GM19372 (cell line): ENCODE results near the gene B3GALNT2.
"Not testable (repeated sequence)": the region's sequence is repeated elsewhere in the genome, so short reads cannot be mapped to it uniquely, and the experiment has no call there.

ENCODE experiments used
- ATAC-seq: cut with Tn5 transposase; IDR thresholded peaks from one replicate; pipeline ENCODE4 v1.9.1; 2021; ENCODE audit warnings: mild to moderate bottlenecking, low read depth, moderate library complexity; ENCODE audit not compliant: unreplicated experiment

Gene B3GALNT2

GRCh38 chr1:235504122-235504493 lies at the start of gene B3GALNT2:
B3GALNT2 (minus strand) TSS chr1:235504452; CDS start chr1:235504252, 200 bp downstream.
- peak; percentile 39 for ATAC-seq

DNA sequence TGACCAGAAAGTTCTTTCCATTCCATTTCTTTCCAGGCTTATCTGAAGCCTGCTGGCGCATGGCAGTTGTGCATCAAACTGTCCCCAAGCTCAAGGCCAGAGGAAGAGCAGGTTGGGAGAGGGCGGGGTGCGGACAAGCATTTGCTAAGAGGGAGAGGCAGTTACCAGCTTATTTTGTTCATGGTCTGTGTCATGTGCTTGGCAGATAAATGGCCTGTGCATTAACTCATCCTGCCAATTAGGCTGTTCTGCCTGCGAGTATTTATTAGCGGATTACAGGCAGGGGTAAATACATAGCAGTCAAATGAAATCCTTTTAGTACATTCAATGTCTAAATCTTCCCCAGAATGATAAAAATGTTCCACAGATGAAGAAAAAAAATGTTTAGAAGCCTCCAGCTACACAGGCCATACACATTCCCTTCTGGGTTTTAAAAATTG lies 48.9 kb upstream of the B3GALNT2 start:
- ATAC-seq = no peak

GRCh38 chr1:235552146-235552716 lies 48.0 kb upstream of the B3GALNT2 start:
- no peak for ATAC-seq

GRCh38 chr1:235549351-235550139 lies 45.3 kb upstream of the B3GALNT2 start:
- ATAC-seq = no peak

DNA sequence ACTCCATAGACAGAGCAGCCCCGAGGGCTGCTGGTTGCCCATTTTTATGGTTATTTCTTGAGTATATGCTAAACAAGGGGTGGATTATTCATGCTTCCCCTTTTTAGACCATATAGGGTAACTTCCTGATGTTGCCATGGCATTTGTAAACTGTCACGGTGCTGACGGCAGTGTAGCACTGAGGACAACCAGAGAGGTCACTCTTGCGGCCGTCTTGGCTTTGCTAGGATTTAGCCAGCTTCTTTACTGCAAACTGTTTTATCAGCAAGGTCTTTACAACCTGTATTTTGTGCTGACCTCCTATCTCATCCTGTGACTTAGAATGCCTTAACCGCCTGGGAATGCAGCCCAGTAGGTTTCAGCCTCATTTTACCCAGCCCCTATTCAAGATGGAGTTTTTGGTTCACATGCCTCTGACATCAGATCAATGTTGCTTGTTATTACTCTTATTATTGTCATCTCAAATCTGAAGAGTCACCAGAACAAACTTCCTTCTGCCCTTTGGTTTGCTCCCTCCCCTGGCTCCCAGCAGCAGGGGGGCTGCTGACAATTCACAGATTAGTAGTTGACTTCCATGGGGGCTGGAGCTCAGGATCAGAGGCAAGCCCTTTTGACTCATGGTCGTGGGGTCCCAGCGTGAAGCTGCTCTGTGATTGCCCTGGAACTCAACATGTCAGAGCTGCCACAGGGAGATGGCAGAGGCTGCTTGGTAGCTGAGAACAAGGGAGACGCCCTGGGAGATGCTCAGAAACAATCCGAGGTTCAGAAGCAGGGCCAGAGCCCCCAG lies 42.3 kb upstream of the B3GALNT2 start:
- ATAC-seq = not testable (repeated sequence)

GRCh38 chr1:235545292-235545930 lies 41.2 kb upstream of the B3GALNT2 start:
- ATAC-seq = no peak

GRCh38 chr1:235542845-235543244 lies 38.6 kb upstream of the B3GALNT2 start:
- ATAC-seq = not testable (repeated sequence)

- ATAC-seq = no peak
Observed at GRCh38 chr1:235533476-235534168, 29.4 kb upstream of the B3GALNT2 start.

- ATAC-seq = no peak
Observed at GRCh38 chr1:235532360-235532759, 28.1 kb upstream of the B3GALNT2 start.

GRCh38 chr1:235527196-235527814 lies 23.1 kb upstream of the B3GALNT2 start:
- ATAC-seq = no peak

- no peak for ATAC-seq
Observed at GRCh38 chr1:235525314-235525713, 21.1 kb upstream of the B3GALNT2 start.

GRCh38 chr1:235516862-235517446 lies 12.7 kb upstream of the B3GALNT2 start:
- ATAC-seq = no peak

DNA sequence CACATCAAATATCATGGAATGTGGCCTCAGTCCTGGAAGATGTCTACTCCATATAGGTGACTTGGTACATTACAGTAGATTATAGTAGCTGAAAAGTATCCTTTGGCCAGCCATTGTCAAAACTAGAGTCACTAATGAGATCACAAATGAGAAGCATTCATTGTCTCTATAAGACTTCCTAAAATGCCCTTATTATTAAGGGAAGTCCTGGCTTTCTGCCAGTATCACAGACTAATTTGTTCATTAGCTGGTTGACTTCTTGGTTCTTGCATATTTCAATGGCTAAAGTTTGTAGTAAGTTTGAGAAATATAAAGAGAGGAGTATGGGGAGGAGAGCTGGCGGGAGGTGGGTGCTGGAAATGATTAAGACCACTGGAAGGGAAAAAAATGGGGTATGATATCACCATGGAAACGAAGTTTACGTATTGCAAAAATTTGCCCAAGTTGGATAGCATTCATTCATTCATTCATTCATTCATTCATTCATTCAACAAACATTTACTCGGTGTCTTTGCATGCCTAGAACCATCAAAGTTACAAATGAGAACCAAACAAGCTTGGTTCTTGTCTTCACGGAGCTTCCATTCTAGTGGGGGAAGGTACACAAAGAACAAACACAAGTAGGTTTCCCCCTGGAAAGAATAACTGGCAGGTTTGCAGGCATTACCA lies 11.7 kb upstream of the B3GALNT2 start:
- ATAC-seq = no peak

DNA sequence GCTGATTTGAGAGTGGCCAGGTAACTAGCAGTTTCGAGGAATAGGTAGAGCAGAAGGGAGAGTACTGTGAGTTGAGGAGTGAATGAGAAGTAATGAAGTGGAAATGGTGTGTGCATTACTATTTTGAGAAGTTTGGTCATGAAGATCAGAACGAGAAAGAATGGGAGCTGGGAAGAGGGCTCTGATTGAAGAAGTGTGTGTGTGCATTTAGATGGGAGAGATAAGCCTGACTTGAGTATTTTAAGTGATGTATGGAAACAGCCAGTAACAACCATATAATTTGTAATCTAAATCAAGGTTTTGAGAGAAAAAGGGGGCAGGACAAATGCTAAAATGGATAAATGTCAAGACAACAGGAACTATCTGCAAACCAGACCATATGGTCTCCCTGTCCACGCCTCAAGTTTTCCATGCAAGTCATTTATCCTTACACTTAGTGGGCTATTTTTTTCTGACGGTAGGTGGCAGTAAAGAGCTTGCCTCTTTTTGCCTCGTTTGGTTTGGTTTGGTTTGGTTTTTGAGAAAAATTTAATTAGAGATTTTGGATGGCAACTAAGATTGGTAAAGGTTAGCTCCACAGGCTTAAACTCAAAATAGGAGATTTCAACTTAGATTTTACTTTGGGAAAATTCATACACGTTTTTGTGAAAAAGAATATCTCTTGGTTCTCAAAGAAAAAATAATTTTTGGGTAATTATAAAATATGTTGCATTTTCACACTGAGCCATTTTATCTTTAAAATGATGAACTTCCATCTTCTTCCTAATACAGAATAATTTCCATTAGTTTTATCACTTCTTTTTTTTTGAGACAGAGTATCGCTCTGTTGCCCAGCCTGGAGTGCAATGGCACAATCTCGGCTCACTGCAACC lies 9.5 kb upstream of the B3GALNT2 start:
- ATAC-seq = no peak

DNA sequence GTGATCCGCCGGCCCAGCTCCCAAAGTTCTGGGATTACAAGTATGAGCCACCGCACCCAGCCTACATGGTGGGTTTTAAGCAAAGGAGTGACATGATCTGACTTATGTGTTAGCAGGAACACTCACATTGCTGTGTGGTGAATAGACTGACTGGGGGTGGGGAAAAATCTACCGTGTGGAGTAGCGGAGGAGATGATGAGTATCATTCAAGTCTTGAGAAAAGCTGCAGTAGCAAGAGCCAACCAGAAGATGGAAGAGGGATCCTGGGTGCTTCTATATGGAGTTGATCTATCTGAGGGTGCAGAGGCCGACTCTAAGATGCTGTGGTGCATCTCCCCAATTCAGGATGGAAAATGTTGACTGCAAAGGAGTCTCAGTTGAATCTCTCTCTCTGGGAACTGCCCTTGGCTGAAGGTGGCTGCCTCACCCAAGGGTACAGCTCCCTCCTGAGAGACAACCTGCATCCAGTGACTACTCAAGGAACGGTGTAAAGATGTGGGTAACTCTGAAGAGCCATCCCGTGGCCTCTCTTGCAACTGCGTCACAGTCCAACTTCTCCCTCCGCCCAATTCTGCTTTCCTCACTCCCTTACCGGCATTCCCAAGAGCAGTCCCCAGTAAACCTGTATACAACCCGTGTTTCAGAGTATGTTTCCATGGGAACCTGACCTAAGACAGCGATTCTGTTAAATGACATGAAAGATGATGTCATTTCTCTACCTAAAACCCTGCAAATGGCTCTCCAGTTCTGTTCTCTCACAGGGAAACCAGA lies 7.4 kb upstream of the B3GALNT2 start:
- ATAC-seq = no peak

DNA sequence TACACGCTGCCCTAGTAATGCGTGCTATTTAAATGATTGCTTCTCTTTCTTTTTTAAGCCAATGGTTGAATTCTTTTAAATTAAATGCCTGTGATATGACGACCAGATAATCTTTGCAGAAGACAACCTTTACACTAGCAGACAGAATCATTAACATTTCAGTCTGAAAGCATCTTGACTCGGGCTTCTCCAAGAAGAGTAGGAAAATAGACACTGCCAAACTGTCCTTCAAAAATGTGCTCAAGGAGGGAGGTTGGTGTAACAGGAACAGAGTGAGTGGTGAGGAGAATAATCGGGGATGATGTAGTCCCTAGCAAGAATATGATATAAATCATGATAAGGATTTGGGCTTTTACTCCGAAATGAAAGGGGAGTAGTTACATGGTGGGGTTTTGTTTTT lies 6.6 kb upstream of the B3GALNT2 start:
- no peak for ATAC-seq

GRCh38 chr1:235507623-235508022 lies 3.4 kb upstream of the B3GALNT2 start:
- no peak for ATAC-seq
